Neural cell (in vitro differentiated cells): Measurements from ENCODE around the gene SWAP70. TPM values are rescaled to one million over a fixed set of nuclear protein-coding genes. Genes with fewer than 3 reads are reported as not detected.

ENCODE experiments used
- H2AFZ ChIP-seq: fragments of 200-600, 300-800 bp; sonication (generic), shearing (Covaris generic); 2 replicates; pipeline ENCODE4 v1.6.0; 2014; ENCODE audit warnings: low read depth, mild to moderate bottlenecking, antibody characterized with exemption, low read length, moderate library complexity
- H3F3A ChIP-seq: fragments of 200-600 bp; shearing (Covaris generic); 2 replicates; pipeline ENCODE4 v1.6.1; 2016; ENCODE audit warnings: mild to moderate bottlenecking, moderate library complexity, mixed read lengths, antibody characterized with exemption, low read length; ENCODE audit not compliant: insufficient read depth, poor library complexity, severe bottlenecking
- H3K27ac ChIP-seq: fragments of 200-600, 300-800 bp; sonication (generic), shearing (Covaris generic); 2 replicates; pipeline ENCODE4 v1.5.1; 2014; ENCODE audit warnings: mild to moderate bottlenecking, low read length, moderate library complexity
- H3K27me3 ChIP-seq: fragments of 300-800, 200-600 bp; sonication (generic), shearing (Covaris generic); 2 replicates; pipeline ENCODE4 v1.6.0; 2014; ENCODE audit warnings: mild to moderate bottlenecking, low read depth, low read length, moderate library complexity; ENCODE audit not compliant: insufficient read depth
- H3K36me3 ChIP-seq: fragments of 300-800, 200-600 bp; sonication (generic), shearing (Covaris generic); 2 replicates; pipeline ENCODE4 v1.5.1; 2014; ENCODE audit warnings: mild to moderate bottlenecking, antibody characterized with exemption, low read length, moderate library complexity; ENCODE audit not compliant: insufficient read depth
- H3K4me2 ChIP-seq: fragments of 300-800, 200-600 bp; sonication (generic), shearing (Covaris generic); 2 replicates; pipeline ENCODE4 v1.6.0; 2014; ENCODE audit warnings: mild to moderate bottlenecking, low read length
- H3K4me3 ChIP-seq: fragments of 300-800, 200-600 bp; sonication (generic), shearing (Covaris generic); 2 replicates; pipeline ENCODE4 v1.5.1; 2014; ENCODE audit warnings: mild to moderate bottlenecking, low read length, moderate library complexity
- H3K79me2 ChIP-seq: fragments of 200-600 bp; shearing (Covaris generic); replicated peaks from 2 replicates; pipeline ENCODE4 v1.6.0; 2014; ENCODE audit warnings: mild to moderate bottlenecking, low read length, moderate library complexity; ENCODE audit not compliant: insufficient read depth
- H3K9ac ChIP-seq: fragments of 300-800, 200-600 bp; sonication (generic), shearing (Covaris generic); 2 replicates; pipeline ENCODE4 v1.6.1; 2016; ENCODE audit warnings: mild to moderate bottlenecking, low read length, mixed read lengths
- H3K9me2 ChIP-seq: fragments of 200-600 bp; shearing (Covaris generic); 2 replicates; pipeline ENCODE4 v1.6.1; 2016; ENCODE audit warnings: mild to moderate bottlenecking, low read length, mixed read lengths; ENCODE audit not compliant: insufficient read depth
- H3K9me3 ChIP-seq: fragments of 200-600, 300-800 bp; sonication (generic), shearing (Covaris generic); 2 replicates; pipeline ENCODE4 v1.6.1; 2016; ENCODE audit warnings: mild to moderate bottlenecking, mixed run types, low read length, moderate library complexity, mixed read lengths
- H4K20me1 ChIP-seq: fragments of 200-600 bp; shearing (Covaris generic); 2 replicates; pipeline ENCODE4 v1.6.1; 2016; ENCODE audit warnings: mild to moderate bottlenecking, mixed run types; ENCODE audit not compliant: insufficient read depth
- CTCF ChIP-seq: fragments of 450-650 bp; IDR thresholded peaks from 2 replicates; pipeline ENCODE4 v1.5.1; 2014; ENCODE audit warnings: antibody characterized with exemption, mild to moderate bottlenecking, moderate library complexity; ENCODE audit not compliant: poor library complexity, severe bottlenecking
- EP300 ChIP-seq: fragments of 450-650 bp; conservative IDR thresholded peaks from 2 replicates; pipeline ENCODE4 v1.6.1; 2014; ENCODE audit warnings: antibody characterized with exemption, mild to moderate bottlenecking, moderate library complexity; ENCODE audit not compliant: poor library complexity, severe bottlenecking
- EZH2 ChIP-seq: fragments of 200-600, 300-800 bp; shearing (Covaris generic), sonication (generic); IDR thresholded peaks from 2 replicates; pipeline ENCODE4 v1.6.1; 2014; ENCODE audit warnings: antibody characterized with exemption, low read length, borderline replicate concordance, mild to moderate bottlenecking; ENCODE audit not compliant: insufficient read depth, poor library complexity, severe bottlenecking
- MXI1 ChIP-seq: fragments of 450-650 bp; conservative IDR thresholded peaks from 2 replicates; pipeline ENCODE4 v1.6.1; 2014; ENCODE audit warnings: antibody characterized with exemption, mild to moderate bottlenecking; ENCODE audit not compliant: poor library complexity, severe bottlenecking
- POLR2AphosphoS5 ChIP-seq: IDR thresholded peaks from 2 replicates; pipeline ENCODE4 v1.6.1; 2012
- RAD21 ChIP-seq: fragments of 450-650 bp; conservative IDR thresholded peaks from 2 replicates; pipeline ENCODE4 v1.6.1; 2014; ENCODE audit warnings: antibody characterized with exemption, mild to moderate bottlenecking, moderate library complexity
- REST ChIP-seq: IDR thresholded peaks from 2 replicates; pipeline ENCODE4 v1.6.1; 2012; ENCODE audit warnings: borderline replicate concordance
- TAF1 ChIP-seq: IDR thresholded peaks from 2 replicates; pipeline ENCODE4 v1.6.1; 2012; ENCODE audit warnings: low read depth
- polyA plus RNA-seq: library from polyadenylated mRNA; depleted of rRNA; stranded (reverse); fragments of >200 nt; gene quantifications from 2 replicates; pipeline ENCODE4 v1.2.3, GENCODE V29; 2014

SWAP70 gene
- polyA plus RNA-seq, 1 donor from 2014 or later, result 1.4 TPM

GRCh38 chr11:9755561-9756185, 91.8 kb downstream of the SWAP70 start:
- no peak overlapping the region for H2AFZ ChIP-seq

GRCh38 chr11:9756461-9756860, 92.6 kb downstream of the SWAP70 start:
- Histone ChIP-seq H3F3A (no peaks in the 10 kb centered on the region), H3K79me2 (no peaks in the 10 kb centered on the region), H3K9me2 (no peaks in the 10 kb centered on the region), H3K36me3 (no peaks in the 10 kb centered on the region), H3K27me3 (peaks cover 7% of the 10 kb centered on the region), H3K27ac (no peak overlapping the region), H3K9me3 (no peaks in the 10 kb centered on the region), H3K4me3 (no peak overlapping the region), H3K4me2 (no peak overlapping the region), H4K20me1 (no peaks in the 10 kb centered on the region), H3K9ac (no peak overlapping the region), H2AFZ (no peak overlapping the region)
- TF ChIP-seq REST (no peak), POLR2AphosphoS5 (no peak), TAF1 (no peak), RAD21 (no peak), EP300 (no peak), CTCF (no peak)

More at GRCh38 chr11:9755561-9756185, 91.8 kb downstream of the SWAP70 start:
- H3K4me3 ChIP-seq, result no peak overlapping the region
- H4K20me1 ChIP-seq, result no peaks in the 10 kb centered on the region
- H3K27me3 ChIP-seq, result peaks cover 7% of the 10 kb centered on the region
- no peak overlapping the region for H3K4me2 ChIP-seq
- no peaks in the 10 kb centered on the region for H3K79me2 ChIP-seq
- H3K36me3 ChIP-seq, result no peaks in the 10 kb centered on the region
- H3K27ac ChIP-seq, result no peak overlapping the region
- H3K9me3 ChIP-seq, result no peaks in the 10 kb centered on the region
- no peaks in the 10 kb centered on the region for H3K9me2 ChIP-seq
- H3F3A ChIP-seq, result no peaks in the 10 kb centered on the region
- TF ChIP-seq MXI1 (no peak), EP300 (no peak), CTCF (no peak), REST (no peak), RAD21 (no peak), TAF1 (no peak), EZH2 (no peak)
- H3K9ac ChIP-seq, result no peak overlapping the region
